Suppressor macrophage treated with lipopolysaccharide for 1 hour (primary cell): ENCODE results near the gene EIPR1.

Experiments
- DNase-seq, 3 donors: peaks; one replicate each; pipeline ENCODE4 v3.0.0-alpha.2; 2020 to 2022

The EIPR1 gene

DNA sequence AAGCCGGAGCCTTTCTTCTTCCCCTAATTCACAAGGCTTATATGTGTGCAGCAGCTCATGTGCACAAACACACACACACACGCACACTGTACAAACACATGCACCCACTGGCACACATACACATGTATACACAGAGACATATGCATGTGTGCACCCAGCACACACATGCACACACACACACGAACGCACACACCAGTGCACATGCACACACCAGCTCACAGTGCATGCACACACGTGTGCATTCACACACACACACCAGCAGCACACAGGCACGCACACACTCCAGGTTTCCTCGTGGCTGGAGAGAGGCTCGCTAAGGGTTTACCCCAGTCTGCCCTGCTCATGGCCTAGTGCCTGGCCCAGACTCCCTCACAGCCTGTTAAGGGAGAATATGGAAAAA lies 234.0 kb downstream of the EIPR1 start:
- DNase-seq: no peak

DNA sequence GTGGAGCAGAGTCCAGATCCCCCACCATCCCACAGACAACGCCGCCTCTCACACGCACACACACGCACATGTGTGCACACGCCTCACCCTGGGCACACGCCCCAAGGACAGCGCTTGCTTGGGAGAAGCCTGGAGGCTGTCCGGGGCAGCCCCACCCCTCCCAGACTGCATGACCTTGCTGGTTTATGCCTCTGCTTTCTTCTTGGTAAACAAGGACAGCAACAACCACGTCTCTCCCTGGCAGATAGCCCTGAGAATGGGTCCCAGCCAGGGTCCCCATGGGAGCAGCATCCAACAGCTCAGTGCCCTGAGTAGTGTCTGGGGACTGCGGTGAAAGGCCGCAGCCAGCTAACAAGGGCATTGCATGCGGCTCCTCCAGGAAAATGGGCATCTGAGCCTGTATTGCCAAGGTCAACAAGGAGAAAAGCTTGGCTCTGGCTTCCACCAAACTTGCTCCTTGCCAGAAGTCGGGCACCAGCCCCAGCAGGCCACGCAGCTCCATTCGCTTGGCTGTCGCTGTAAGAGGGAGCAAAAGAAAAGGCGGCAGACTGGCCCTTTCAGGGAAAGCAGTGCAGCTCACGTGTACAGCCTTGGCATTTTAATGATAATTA lies 234.6 kb downstream of the EIPR1 start:
- DNase-seq: no peak

DNA sequence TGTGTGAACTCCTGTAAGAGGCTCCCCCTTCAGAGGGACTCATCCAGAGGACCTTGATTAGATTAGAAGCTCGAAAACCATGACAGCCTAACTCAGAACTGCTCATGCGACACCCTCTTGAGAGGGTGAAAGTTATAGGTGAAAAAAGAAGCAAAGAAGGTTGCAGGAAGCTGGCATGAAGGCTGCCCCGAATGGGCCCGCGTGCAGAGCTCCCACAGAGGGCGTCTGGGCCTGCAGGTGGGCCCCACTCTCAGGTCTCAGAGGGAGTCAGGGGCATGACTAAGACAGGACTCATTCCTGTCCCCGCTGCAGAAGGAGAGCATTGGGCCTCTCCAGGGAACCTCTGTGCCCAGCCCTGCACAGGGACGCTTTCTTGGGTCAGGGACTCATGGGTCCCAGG lies 235.4 kb downstream of the EIPR1 start:
- no peak for DNase-seq

DNA sequence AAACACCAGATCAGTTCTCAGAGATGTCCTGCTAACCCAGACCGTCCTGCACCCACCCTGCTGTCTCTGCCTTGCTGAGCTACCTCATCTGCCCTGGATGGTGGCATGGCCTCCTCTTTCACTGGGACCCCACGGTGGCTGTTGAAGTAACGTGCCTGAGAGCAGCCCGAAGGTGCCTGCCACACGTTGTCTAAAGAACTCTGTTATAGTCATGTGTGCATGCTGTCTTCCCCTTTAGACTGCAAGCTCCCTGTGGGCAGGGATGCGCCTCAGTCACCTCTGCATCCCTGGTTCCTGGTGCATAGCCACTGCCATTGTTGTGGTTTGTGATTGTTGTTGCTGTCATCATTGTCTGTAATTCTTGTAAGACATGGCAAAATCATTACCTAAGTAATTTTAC lies 235.9 kb downstream of the EIPR1 start:
- no peak for DNase-seq

DNA sequence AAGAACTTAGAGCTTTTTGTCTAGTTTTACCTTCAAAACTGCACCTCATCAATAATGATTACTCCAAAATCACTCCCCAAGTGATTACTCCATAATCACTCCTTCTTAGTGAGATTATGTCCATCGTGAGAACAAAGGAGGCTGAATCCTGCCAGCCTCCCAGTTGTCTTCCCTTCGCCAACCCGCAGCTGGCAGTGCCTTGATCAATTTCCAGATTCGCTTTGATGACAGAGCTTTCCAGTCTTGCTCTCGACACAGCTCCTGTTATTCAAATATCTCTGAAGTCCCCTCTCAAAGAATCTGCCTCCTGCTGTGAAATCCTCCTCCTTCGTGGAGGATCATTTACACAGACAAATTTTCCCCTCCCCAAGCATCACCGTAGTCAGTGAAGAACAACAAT lies 237.7 kb downstream of the EIPR1 start:
- DNase-seq: no peak
